CD1c-positive myeloid dendritic cell (primary cell): Measurements from ENCODE around the gene AFAP1L1.

Experiments
- DNase-seq: peaks from one replicate; pipeline ENCODE4 v3.0.0-alpha.2; 2016; ENCODE audit errors: extremely low spot score

Gene AFAP1L1

DNA sequence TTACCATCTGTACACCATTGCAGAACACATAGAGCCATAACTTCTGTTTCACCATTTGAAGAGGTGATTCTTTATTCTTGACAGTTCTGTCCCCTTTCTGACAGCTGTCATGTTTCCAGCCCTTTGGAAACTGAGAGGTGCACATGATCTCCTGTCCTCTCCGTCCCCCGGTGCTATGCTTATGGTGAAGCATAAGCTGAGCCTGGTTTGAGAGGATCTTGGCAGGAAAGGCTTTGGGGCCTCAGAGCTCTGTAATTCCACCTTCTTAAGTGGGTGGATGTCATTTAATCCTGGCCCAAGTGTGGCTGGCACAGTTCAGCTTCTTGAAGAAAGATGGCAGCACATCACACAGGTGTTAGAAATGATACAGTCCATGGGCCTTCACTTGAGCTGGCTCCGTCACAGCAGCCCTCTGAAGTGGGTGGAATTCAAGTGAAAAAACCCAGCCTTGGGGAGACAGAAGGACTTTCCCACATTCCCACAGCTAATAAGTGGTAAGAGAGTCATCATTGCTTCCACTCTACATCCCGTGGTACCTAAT is 43.0 kb downstream of the AFAP1L1 start:
- DNase-seq: no peak

DNA sequence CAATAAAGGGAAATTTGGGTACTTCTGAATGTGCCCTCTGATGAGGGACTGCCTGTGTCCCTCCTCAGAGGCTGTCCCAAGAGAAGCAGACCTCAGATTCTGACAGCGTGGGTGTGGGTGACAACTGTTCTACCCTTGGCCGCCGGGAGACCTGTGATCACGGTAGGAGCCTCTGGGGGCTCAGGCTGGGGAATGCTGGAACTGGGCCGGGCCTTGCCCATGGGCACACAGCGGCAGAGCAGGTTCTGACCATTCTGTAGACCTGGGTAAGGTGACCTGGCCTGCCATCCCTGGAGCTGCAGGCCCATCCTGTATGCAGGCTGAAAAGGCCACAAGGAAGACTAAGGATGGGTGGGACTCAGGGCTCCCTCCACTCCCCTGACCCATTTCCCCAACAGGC is 44.1 kb downstream of the AFAP1L1 start:
- no peak for DNase-seq

DNA sequence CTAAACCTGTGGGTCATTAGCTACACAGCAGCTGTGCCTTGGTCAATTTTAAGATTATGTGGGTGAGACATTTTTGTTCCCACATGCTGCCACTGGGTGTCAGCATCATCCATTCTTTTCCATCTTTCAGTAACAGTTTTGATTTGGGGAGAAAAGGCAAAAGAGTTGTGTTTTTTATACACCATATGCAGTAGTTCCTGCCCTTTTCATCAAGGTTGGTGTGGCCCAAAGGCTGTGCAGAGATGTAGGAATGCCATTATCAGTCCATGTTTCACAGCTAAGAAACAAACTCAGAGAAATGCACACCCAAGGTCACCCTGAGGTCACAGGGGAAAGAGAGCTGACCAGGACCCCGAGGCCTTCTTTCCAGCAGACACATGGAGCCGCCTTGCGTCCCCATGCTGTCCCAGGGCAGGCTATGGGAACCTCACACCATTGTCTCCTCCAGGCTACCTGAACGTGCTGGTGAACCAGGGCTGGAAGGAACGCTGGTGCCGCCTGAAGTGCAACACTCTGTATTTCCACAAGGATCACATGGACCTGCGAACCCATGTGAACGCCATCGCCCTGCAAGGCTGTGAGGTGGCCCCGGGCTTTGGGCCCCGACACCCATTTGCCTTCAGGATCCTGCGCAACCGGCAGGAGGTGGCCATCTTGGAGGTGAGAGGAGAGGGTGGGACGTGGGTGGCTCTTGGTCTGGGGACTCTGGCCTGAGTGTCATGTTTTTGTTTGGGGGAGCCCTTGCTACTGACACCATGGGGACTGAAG is 45.8 kb downstream of the AFAP1L1 start:
- peak; percentile 61 for DNase-seq

DNA sequence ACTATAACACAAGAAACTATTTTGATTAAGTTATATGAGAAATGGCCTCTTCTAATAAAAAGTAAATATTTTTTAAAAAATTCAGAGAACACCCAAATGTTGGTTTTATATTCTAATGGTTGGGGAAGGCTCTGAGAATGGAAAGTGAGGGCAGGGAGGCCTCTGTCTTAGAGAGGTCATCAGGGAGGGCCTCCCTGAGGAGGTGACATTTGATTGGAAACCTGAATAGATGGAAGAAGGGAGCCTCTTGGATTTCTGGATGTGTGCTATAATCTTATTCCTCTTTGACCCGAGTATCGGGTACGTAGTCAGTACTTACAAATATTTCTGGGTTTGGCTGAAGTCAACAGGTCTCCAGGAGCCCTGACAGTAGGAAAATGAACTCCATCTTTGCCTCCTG is 47.5 kb downstream of the AFAP1L1 start:
- no peak for DNase-seq

DNA sequence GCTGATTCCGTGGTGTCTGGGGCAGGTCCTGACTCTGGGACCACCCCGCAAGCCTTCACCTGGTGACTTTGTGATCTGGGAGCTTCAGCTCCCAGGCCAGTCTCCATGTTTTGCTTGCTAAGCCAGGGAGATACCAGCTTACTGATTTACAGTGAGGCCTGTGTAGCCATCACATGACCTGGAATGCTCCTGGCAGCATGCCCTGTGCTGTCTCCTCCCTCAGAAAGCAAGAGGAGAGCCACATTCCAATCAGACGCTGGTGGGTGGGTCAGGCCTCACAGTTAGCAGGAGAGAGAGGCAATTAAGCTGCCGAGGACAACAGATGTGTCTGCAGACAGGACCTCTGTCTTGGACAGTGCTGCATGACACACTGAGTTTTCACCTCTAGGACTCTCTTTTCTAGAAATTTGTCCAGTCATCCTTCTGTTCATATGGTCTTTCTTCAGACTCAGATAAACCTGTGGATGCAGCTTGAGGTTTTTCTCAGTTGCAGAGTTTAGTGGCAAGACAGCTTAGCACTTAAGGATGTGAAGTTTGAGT is 49.2 kb downstream of the AFAP1L1 start:
- DNase-seq: no peak

DNA sequence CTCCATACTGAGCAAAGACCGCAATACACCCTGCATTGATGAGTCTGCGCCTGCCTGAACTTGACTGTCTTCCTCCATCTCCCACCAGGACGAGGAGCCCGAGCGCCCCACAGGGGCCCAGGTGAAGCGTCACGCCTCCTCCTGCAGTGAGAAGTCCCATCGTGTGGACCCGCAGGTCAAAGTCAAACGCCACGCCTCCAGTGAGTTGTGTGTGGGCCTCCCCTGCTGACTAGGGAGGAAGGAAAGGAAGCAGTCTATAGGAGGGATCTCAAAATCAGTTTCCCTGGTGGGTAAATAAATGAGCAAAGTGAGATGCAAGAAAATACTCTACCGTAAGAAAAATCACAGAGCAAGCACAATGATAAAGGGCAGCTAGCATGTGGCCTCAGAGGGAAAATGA is 50.9 kb downstream of the AFAP1L1 start:
- DNase-seq: no peak

DNA sequence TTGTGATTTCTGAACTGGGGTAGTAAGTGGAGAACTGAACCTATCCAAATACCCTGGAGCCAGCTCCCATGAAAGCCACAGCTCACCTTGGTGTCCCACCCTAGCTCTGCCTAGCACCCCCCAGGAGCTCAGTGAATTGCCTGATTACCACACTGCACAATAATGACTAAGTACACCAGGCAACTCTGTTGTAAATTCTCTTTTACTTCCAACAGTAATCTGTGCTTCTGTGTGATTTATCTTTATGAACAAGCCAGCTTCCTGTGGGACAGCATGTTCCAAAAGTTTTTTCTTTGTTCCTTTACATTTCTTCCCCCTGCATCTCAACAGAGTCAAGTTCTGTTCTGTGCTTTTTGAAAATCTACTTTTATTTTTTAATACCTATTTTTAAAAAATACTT is 51.6 kb downstream of the AFAP1L1 start:
- no peak for DNase-seq

DNA sequence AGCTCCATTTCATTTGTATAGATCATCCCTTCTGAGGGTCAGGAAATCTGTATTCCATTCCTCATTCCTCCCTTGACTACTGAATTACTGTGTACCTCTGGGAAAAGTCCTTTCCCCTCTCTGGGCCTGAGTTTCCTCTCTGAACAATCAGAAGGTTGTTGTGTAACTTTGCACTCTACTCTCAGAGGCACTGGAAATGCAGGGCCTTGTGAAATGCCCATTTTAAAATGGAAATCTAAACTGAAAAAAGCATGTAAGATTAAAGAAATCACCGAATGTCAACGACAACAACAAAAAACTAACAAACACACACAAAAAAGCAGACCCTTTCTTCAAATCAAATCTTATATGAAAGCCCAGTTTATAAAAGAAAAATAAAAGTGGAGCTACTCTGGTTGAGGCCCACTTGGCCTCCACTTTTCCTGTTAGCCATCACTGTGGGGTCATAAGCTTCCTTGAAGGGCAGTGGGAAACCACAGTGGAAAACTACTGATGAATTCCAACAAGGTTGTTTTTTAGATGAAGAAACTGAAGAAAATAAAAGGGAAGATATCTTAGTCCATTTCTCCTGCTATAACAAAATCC is 52.1 kb downstream of the AFAP1L1 start:
- no peak for DNase-seq

DNA sequence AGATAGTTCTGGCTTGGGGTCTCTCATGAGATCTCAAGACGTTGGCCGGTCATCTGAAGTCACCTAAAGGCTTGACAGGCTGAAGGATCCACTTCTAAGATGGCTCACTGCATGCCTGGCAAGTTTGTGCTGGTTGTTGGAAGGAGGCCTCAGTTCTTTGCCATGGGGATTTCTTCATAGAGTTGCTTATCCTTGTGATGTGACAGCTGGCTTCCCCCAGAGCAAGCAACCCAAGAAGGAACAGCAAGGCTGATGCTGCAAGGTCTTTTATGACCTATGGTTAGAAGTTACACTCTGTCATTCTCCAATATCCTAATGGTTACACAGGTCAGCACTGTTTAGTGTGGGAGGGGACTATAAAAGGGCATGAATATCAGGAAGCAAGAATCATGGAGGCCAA is 53.0 kb downstream of the AFAP1L1 start:
- no peak for DNase-seq

DNA sequence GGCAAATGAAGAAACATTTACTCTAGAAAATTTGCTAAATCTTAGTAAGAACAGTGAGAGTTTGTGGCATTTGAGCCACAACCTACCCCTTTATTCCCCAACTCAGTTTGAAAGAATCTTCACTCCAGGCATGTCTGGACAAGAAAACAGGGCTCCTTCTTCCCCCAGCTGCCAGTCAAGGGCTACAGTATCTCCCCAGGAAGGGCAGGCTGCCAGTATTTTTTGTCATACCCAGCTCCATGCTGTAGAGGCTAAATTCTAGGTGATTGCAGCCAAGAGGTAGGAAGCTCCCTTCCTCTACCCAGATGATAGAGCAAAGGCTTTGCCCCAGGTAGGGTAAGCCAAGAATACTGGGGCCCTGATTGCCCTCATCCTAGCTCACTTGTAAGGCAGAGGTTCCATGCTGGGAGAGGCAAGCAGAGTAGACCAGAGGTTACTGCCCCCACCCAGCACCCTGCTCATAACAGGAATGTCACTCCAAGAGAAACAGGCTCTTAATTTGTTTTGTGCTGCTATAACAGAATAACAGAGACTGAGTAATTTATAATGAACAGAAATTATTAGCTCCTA is 53.6 kb downstream of the AFAP1L1 start:
- DNase-seq: no peak

DNA sequence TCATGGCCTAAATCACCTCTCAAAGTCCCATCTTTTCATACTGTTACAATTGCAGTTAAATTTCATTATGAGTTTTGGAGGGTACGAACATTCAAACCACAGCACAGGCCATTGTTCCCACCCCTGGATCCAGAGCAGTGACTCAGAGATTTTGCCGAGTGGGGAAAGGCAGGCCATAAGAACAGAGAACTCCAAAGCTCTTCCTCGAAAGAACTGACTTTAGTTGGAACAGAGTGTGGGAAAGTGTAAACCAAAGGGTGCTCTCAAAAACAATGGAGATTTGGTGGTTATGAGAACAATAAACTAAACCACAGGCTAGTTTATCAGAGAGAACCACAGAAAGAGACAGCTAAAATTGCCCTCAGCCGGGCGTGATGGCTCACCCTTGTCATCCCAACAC is 54.2 kb downstream of the AFAP1L1 start:
- DNase-seq: no peak

DNA sequence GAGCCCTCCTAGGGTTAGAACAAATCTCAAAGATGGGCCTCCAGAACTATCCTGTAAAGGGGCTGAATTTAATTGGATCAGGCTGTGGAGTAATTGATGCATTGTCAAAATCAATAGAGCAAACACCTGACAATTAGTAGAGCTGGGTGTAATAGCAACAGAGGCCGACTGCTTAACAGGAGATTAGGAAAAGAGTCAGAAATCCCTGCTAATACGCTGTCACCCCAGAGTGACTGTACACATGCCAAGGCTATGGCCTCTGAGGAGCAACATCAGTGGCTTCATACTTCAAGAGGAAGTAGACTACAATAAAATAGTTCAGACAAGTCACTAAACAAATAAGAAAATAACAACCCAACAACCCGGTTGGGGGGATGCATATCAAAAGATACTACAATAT is 55.0 kb downstream of the AFAP1L1 start:
- DNase-seq: no peak

DNA sequence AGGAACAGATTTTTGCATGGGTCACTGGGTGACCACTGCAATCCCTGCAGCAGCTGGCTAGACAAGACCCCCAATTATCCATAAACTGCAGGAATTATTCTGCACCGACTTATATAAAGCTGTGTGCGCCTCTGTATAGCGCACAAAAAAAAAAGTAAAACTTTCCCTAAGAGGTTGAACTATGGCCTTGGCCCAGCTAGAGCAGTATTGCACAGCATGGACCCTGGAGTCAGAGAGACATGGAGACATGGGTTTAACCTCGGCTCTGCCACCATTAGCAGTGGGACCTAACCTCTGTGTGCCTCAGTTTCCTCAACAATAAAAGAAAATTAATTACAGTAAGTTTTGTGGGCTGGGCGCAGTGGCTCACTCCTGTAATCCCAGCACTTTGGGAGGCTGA is 56.5 kb downstream of the AFAP1L1 start:
- DNase-seq: no peak

DNA sequence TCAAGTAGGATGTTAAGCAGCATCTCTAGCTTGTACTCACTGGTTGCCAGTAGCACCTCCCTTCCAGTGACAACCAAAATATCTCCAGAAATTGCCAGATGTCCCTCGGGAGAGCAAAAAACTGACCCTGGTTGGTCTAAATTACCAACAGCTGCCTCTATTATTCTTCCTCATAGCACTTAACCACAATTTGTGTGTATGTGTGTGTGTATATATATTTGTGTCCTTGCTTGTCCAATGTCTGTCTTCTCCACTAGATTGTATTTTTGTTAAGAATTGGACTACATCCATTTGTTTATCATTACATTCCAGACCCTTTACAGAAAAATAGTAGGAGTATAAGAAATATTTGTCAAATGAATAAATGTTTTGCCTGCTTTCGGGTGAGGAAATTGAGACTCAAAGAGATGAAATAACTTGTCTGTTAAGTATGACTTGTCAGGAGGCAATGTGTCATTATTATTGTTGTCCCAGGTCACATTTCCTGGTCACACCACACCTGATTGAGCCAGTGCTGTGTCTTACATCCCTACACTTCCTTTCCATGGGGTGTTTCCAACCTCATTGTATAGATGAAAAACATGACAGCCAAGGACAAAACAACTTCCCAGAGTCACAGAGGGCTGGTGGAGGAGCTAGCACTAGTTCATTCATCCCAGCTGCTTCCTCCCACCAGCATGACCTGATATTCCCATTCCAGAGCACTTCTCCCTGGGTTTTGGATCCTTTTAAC is 62.2 kb downstream of the AFAP1L1 start:
- DNase-seq: no peak

DNA sequence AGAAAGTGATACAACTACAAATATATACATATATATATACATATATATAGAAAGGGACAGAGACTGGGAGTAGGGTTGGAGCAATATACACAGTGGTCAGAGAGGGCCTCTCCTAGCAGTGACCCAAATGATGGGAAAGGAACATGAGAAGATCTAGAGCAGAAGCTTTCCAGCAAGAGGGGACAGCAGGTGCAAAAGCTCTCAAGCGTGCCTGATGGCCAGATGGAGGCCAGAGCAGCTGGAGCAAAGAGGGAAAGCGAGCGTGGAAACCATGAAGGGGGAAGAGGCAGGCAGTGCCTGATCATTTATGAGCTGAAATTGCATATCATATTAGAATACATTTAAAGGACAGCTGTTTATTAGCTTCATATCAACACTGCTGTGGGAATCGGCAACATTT is 66.1 kb downstream of the AFAP1L1 start:
- DNase-seq: no peak

DNA sequence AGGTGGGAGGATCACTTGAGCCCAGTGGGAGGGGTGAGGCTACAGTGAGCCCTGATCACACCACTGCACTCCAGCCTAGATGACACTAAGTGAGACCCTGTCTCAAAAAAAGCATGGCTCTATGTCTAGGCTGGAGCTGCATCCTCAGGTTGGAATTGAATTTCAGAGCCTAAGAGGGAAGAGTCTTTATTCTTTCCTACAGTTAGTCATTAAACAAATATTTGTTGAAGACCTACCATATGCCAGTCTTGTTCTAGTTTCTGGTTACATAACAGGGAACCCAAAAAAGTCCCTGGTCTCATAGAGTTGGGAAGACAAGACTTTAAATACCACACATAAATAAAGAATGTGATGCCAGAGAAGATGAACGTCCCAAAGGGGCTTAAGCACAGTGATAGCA is 66.7 kb downstream of the AFAP1L1 start:
- DNase-seq: no peak

DNA sequence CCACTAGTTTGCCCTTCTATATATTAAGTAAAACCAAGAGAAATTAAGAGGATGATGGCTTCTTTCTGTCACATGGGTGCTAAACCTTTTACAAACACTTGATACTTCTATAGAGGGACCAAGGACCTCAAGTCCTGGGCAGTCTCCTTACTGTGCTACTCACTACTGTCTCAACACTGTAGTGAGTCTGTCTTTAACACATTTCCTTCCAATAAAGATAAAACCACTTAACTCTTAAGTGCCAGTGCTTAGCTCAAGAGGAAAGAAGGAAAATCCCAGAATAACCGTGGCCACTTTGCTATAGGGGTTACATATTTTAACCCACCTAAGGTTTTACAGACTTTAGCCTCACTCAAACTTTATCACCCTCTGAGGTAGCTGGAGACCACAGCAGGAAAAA is 69.3 kb downstream of the AFAP1L1 start:
- no peak for DNase-seq

DNA sequence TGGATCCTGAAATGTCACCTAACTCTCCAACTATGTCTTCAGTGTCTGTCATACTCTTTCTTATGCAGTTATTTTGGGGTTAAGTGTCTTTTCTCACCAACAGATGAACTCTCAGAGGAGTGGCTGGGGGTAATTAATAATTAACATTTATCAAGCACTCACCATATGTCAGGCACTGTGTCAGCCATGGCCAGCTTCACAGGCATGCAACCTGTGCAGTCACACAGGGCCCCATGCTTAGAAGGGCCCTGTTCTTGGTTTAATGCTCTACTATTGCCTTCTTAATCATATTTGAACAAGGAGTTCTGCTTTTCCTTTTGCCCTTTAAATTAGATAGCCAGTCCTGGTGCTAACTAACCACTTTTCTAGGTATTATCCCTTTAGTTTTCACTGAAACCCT is 70.2 kb downstream of the AFAP1L1 start:
- DNase-seq: no peak

DNA sequence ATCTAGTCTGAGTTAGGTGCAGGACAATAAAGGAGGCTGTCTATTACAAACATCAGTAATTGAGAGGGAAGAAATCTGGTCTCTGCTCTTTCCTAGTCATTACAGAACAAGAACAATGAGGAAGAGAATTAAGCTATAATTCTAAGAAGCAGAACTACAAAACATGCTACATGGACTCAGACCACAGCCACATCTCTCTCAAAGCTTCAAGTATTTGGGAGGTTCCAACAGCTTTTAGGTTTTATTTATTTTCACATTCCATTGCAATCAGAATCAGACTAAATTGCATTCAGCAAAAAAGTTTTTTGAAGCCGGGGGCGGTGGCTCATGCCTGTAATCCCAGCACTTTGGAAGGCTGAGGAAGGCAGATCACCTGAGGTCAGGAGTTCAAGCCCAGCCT is 72.5 kb downstream of the AFAP1L1 start:
- peak; percentile 24 for DNase-seq

DNA sequence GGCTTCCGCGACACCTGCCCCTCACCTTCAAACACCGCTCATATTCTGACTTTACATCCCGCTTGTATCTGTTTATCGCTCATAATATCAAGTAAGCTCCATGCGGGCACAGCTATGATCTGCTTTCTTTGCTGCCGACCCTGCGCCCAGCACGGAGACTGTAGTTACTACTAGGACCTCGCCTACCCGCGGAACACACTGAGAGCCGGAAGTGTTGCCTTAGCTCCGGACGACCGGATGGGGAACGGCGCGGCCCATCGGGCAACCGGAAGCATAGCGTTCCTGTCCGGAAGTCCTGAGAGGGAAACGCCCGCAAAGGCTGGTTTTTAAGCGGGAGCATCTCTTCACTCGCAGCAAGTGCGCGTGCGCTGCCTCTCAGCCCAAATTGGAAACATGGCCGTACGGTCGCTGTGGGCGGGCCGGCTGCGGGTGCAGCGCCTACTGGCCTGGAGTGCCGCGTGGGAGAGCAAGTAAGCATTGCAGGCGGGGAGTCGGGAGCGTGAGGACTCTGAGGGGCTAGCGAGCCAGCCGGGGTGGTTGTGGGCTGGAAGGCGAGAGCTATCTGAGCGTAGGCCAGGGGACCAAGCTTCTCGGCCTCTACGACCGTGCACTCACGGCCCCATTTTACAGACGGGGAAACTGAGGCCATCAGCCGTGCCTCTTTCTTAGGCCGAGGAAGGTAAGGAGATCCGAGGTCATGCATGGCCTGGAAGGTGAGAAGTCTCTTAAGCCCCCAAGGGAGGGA is 73.7 kb downstream of the AFAP1L1 start, which contains the start of gene GRPEL2:
Gene GRPEL2 (plus strand): TSS at position 353 of the 745 bp plus-strand sequence. CDS start 41 bp downstream, at position 394.
- DNase-seq: peak; percentile 97

DNA sequence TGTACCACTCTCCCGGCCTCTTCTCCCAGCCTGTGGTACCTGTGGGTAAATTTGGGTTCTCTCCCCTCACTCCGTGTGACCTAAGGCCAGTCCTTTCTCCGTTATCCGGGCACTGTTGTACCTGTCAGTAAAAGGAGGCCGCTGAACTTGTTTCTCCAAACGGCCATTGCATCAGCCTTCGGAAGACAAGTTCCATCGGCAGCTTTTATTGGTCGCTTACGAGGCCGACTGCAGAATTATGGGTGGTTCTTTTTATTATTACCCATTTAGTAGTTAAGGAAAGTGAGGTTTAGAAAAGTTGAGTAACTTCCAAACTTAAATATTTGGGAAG is 74.2 kb downstream of the AFAP1L1 start:
- no peak for DNase-seq

DNA sequence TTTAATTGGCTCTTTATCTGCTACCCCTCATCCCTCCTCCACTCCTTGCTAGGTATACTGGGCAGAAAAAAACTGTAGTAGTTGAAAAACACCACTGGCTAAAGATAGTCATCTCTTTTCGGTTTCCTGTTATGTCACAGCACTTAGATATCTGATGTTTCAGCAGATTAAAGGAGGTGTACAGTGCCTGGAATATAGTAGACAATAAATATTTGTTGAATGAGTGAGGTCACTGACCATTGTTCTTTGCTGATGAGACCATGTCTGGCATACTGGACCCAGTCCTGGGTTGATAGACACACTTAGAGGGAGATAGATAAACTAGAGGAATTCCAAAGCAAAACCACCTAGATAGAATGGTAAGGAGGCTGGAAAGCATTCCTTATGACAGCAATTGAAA is 76.9 kb downstream of the AFAP1L1 start:
- DNase-seq: no peak
